Mononuclear cell (primary cell): ENCODE data around the gene AMPH. TPM values are rescaled to one million over a fixed set of nuclear protein-coding genes. Genes with fewer than 3 reads are reported as not detected.

Experiments used
- H3K27me3 ChIP-seq: 2 replicates; pipeline ENCODE4 v1.6.0; 2011; ENCODE audit warnings: low read length, control low read depth; ENCODE audit not compliant: insufficient read depth
- H3K4me1 ChIP-seq: 2 replicates; pipeline ENCODE4 v1.5.1; 2011; ENCODE audit warnings: mild to moderate bottlenecking, low read length, control low read depth; ENCODE audit not compliant: insufficient read depth
- H3K4me3 ChIP-seq: 2 replicates; pipeline ENCODE4 v1.5.1; 2011; ENCODE audit warnings: mild to moderate bottlenecking, low read length, moderate library complexity
- H3K9me3 ChIP-seq: 2 replicates; pipeline ENCODE4 v1.5.1; 2011; ENCODE audit warnings: low read depth, mild to moderate bottlenecking, control low read depth, low read length
- total RNA-seq: library from RNA; depleted of rRNA; stranded (reverse); fragments of >200 nt; gene quantifications from one replicate; pipeline ENCODE4 v1.2.3, GENCODE V29; 2012

Gene AMPH
- total RNA-seq, 1 donor, result 0.10 TPM

DNA sequence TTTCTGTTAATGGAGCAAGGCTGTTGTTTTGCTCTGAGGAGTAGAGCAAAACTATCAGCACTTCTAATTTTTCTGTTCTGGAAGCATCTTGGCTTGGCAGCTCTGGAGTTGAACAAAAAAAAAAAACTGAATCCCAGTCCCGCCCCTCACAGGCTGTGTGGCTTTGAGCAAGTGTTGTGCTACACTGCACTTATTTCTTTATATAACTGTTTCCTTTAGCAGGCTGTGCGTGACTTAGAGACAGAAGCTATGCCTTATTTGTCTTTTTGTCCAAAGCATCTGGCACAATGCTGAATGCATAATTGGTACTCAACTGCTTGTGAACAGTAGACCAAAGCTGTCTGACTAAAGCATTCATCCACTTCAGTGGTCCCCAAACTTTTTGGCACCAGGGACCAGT is 96.1 kb downstream of the AMPH start:
- H3K4me1 ChIP-seq, result no peaks in the 10 kb centered on the region
- no peaks in the 10 kb centered on the region for H3K9me3 ChIP-seq

DNA sequence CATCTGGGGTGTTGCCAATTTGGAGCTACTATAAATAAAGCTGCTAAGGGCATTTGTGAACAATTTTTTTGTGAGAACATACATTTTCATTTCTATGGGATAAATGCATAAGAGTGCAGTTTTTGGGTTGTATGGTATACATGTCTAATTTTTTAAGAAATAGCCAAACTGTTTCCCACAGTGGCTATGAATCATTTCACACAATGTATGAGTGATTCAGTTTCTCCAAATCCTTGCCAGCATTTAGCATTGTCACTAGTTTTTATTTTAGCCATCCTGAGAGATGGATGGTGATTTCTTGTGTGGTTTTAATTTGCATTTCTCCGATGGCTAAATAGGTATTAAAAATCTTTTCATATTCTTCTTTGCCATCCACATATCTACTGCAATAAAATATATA is 105.3 kb downstream of the AMPH start:
- no peaks in the 10 kb centered on the region for H3K4me1 ChIP-seq
- no peak overlapping the region for H3K4me3 ChIP-seq
- no peaks in the 10 kb centered on the region for H3K27me3 ChIP-seq
- H3K9me3 ChIP-seq, result no peaks in the 10 kb centered on the region

More for the DNA sequence above, 96.1 kb downstream of the AMPH start:
- Histone ChIP-seq H3K27me3 (peaks cover 3% of the 10 kb centered on the region), H3K4me3 (no peak overlapping the region)

DNA sequence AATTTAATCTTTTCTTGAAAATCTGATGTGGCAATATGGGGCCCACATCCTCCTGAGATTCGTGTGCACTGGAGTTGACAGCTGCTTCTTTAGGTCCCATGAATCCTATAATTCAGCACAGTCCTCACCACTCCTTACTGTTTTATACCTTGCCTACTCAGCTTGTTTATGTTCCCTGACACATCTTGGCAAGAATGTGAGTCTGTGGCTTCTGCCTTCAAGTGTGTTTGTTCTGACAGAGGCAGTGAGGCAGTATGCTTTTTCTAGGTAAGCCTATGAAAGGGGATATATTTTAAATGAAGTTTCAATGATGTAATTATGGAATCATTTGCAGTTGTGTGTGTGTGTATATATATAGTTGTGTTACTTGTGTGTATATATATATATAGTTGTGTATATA is 106.4 kb downstream of the AMPH start:
- Histone ChIP-seq H3K27me3 (no peaks in the 10 kb centered on the region), H3K9me3 (no peaks in the 10 kb centered on the region), H3K4me1 (no peaks in the 10 kb centered on the region), H3K4me3 (no peak overlapping the region)

DNA sequence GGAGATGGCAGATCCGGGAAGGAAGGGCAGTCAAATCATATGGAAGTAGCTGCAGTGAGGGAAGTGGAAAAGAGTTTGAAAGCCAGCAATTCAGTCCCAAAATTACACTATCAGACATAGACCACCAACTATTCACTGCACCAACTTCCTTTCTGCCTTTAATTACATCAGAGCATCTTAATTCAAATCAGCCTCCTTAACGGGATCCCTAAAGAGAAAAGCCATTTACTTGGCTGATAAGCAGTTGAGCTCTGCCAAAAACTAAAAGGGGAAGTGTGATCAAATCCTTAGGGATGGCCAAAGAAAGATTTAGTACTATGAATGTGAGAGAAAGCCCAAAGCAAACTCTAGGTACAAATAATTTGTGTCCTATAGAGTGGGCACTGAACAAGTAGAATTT is 110.4 kb downstream of the AMPH start:
- no peaks in the 10 kb centered on the region for H3K4me1 ChIP-seq
- H3K9me3 ChIP-seq, result no peaks in the 10 kb centered on the region

DNA sequence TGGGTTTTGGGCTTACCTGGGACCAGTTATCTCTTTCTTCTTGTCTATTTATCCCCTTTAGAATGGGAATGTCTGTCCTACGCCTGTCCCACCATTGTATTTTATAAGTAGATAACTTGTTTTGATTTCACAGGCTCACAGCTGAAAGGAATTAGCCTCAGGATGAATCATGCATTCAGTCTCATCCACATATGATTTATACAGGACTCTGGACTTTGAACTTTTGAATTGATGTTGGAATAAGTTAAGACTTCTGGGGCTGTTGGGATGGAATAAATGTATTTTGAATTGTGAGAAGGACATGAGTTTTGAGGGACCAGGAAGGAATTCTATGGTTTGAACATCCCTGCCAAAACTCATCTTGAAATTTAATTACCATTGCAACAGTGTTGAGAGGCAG is 112.6 kb downstream of the AMPH start:
- no peak overlapping the region for H3K4me3 ChIP-seq
- no peaks in the 10 kb centered on the region for H3K9me3 ChIP-seq
- H3K4me1 ChIP-seq, result no peaks in the 10 kb centered on the region
- no peaks in the 10 kb centered on the region for H3K27me3 ChIP-seq

More for the DNA sequence above, 110.4 kb downstream of the AMPH start:
- Histone ChIP-seq H3K4me3 (no peak overlapping the region), H3K27me3 (no peaks in the 10 kb centered on the region)

DNA sequence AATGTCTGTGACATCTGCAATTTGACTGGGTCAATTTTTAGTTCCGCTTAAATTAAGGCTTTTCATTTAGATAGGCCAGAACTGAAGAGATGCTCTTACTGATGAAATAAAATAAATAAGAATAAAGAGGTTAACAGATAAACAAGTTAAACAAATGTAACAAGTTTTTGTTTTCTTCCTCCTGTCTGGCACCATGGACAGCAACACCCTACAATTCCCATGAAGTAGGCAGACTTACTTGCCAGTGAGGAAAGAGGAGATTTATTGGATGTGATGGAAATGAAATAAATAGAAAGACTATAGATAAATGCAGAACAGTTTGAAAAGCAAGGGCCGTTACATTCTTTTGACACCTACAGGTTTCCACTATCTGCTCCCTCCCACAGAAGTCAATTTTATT is 118.5 kb downstream of the AMPH start:
- no peak overlapping the region for H3K4me3 ChIP-seq
- H3K9me3 ChIP-seq, result no peaks in the 10 kb centered on the region
- H3K4me1 ChIP-seq, result no peaks in the 10 kb centered on the region
- no peaks in the 10 kb centered on the region for H3K27me3 ChIP-seq

DNA sequence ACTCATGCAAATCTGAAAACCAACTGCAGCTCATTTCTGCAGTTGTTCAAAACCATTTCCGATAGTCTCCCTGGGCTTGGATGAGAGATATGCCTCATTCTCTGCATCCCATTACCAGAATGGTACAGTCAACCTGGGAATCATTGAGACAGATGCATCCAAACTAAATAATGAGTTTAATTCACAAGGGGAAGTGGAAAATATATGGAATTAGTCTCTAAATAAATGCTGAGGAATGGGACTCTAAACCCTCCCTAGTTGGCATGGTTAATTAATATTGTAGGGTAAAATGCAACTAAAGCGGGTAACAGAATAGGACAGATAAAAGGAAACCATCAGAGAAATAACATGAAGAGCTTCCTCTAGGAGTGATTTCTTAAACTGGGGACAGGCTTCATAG is 118.9 kb downstream of the AMPH start:
- no peak overlapping the region for H3K4me3 ChIP-seq
- no peaks in the 10 kb centered on the region for H3K27me3 ChIP-seq
- no peaks in the 10 kb centered on the region for H3K4me1 ChIP-seq
- no peaks in the 10 kb centered on the region for H3K9me3 ChIP-seq

DNA sequence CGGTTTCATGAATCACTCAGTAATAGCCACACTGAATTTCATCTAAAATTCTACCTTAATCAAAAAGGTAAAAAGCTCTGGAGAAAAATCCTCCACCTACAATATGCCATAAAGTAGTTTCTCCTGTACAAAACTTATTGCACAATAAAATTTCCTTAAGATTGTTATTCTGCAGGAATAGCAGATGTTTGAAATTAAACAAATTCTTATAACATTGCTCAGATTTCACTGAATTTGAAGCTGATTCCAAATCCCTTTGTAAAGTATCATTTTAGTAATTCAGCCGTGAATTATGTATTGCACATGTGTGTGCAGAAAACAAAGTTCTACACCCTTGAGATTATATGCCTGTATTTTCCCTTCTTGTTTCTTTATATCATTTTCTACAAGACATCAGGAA is 123.8 kb downstream of the AMPH start:
- H3K4me1 ChIP-seq, result no peaks in the 10 kb centered on the region
- H3K4me3 ChIP-seq, result no peak overlapping the region
- H3K27me3 ChIP-seq, result peaks cover 4% of the 10 kb centered on the region
- H3K9me3 ChIP-seq, result no peaks in the 10 kb centered on the region

DNA sequence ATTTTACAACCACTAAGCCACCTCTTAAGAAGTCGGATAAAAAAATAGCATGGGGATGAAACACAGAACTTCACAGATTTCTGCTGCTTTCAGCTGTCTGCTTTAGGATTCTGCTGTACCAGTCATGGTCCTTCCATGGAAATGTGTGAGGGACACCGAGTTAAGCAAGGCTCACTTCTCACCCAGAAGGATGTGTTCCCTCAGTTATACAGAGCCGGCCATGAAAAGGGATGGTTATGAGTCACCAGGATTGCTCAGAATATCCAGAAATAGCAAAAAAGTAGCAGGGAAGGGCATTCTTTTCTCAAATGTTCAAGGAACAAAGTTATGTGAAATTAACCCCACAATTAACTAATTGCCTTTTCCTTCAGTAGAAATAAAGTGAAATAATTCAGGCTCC is 124.4 kb downstream of the AMPH start:
- peaks cover 4% of the 10 kb centered on the region for H3K27me3 ChIP-seq
- H3K9me3 ChIP-seq, result no peaks in the 10 kb centered on the region
- no peak overlapping the region for H3K4me3 ChIP-seq
- no peaks in the 10 kb centered on the region for H3K4me1 ChIP-seq

DNA sequence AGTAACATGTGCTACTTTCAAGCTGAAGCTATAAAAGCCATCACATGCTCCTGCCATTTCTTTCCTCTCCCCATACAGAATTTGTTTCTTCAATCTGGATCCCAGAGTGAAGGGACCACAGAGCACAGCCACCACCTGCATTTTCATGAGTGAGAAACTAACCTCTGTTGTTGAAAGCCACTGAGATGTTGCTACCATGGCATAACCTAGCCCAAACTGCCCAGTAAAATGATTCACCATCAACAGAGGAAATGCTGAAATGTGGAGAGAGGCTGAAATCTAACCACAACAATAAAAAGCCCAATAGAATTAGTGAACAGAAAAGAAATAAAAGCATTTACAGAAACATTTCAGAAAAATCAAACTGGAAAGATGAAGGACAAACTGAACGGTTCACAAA is 125.2 kb downstream of the AMPH start:
- no peaks in the 10 kb centered on the region for H3K9me3 ChIP-seq
- H3K4me3 ChIP-seq, result no peak overlapping the region
- H3K4me1 ChIP-seq, result no peaks in the 10 kb centered on the region
- peaks cover 4% of the 10 kb centered on the region for H3K27me3 ChIP-seq

DNA sequence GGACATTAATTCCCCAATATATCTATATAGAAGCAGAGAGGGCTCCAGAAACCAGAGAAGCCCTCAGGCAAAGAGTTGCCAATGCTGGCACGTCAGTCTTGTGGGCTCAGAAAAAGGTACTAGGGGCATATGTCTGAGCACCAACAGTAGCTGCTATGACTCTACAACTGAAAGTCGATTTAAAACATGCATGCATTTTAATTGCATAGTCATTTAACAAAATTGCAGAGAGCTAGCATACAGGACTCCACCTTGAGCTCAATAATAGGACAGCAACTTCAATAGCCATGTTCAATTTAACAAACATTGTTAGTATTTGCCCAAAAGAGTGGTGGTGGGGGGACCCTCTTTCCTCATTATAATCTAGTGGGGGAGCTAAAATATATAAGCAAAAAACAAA is 126.5 kb downstream of the AMPH start:
- Histone ChIP-seq H3K27me3 (peaks cover 4% of the 10 kb centered on the region), H3K9me3 (no peaks in the 10 kb centered on the region), H3K4me1 (no peaks in the 10 kb centered on the region), H3K4me3 (no peak overlapping the region)

DNA sequence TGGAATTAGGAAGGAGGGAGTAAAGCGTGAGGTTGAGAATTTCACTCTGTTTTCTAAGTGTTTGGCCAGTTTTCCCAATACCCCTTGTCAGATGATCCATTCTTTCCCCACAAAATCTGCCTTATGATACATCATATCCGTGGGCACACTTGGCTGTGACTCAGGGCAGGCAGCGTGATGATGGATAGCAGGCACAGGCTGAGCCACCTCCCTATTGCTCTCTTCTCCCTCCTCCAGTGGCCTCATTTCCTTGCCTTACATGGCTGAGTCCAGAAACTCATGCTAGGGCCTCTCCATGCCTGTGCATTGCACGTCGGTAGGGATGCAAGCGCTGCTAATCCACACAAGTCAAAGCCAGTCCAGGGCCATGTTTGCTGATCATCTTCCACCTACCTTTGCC is 128.3 kb downstream of the AMPH start:
- Histone ChIP-seq H3K9me3 (no peaks in the 10 kb centered on the region), H3K27me3 (peaks cover 4% of the 10 kb centered on the region), H3K4me1 (no peaks in the 10 kb centered on the region), H3K4me3 (no peak overlapping the region)

DNA sequence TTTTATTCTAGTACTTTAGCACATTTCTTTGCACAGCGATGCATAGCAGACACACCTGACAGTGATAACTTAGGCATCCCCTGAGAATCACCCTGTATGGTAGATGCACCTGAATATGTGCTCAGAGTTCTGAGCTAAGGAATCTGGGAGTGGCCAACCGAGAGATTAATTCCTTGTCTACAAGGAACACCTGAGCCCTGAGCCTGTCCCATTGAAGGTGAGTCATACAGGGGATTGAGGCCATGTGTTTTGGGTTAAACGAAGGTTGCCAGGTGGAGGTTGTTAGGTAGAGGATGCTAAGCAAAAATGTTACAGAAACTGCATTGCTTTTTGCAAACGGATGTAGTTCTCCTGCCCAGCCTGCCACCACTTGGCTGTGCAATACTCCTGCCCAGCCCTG is 128.9 kb downstream of the AMPH start:
- no peaks in the 10 kb centered on the region for H3K4me1 ChIP-seq
- H3K27me3 ChIP-seq, result peaks cover 4% of the 10 kb centered on the region
- no peak overlapping the region for H3K4me3 ChIP-seq
- no peaks in the 10 kb centered on the region for H3K9me3 ChIP-seq

DNA sequence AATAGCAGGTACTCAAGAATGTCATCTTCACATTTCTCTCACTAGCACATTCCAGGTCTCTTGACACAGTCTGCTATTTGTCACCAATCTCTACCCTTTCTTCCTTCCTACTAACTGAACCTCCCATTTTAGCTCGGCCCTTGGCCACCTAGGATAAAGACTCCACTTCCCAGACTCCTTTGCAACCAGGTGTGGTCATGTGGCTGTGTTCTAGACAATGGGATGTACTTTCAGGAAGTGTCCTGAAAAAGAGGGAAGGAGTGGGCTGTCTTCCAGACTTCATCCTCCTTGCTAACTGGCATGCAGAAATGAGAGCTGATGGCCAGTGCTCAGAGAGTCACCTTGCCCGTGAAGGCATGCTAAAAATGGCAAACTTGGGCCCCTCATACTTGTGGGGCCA is 139.2 kb downstream of the AMPH start:
- H3K4me3 ChIP-seq, result no peak overlapping the region
- H3K27me3 ChIP-seq, result no peaks in the 10 kb centered on the region
- H3K9me3 ChIP-seq, result no peaks in the 10 kb centered on the region
- H3K4me1 ChIP-seq, result no peaks in the 10 kb centered on the region

DNA sequence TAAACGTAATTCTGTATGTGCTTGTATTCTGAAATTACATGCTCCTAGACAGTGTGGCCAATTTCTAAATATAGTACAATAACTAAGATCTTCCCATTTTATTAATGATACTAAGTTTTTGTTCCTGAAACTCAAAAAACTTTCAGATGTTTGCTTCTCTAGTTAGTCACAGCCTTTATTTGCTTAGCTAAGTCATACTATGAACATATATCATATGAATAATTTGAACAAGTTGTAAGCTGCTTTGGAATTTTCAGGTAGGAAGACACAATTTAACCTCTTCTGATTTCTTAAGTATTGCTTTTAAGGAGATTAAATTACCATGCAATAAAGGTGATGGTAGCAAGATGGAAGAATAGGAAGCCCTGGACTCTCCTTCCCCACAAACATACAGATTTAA is 148.7 kb downstream of the AMPH start:
- Histone ChIP-seq H3K4me1 (no peaks in the 10 kb centered on the region), H3K4me3 (no peak overlapping the region), H3K9me3 (peaks cover 4% of the 10 kb centered on the region), H3K27me3 (peaks cover 29% of the 10 kb centered on the region)

DNA sequence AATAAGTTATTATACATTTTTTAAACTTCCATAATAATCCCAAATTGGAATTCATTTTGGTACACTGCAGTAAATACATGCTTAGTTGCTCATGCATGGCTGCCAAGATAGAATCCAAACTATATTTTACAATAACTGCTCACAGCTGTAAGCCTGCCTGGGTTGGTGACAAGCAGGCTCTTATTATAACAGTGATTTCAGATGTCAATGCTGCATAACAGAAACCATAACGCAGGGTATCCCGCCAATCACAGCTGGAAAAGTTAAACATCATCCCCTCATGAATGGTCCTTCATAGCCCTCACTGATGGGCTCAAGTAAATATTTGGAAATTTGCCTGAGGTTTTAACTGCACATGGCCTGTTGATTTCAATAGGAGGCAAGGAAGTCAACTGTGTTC is 149.8 kb downstream of the AMPH start:
- peaks cover 26% of the 10 kb centered on the region for H3K27me3 ChIP-seq
- H3K9me3 ChIP-seq, result peaks cover 4% of the 10 kb centered on the region
- no peak overlapping the region for H3K4me3 ChIP-seq
- H3K4me1 ChIP-seq, result no peaks in the 10 kb centered on the region

DNA sequence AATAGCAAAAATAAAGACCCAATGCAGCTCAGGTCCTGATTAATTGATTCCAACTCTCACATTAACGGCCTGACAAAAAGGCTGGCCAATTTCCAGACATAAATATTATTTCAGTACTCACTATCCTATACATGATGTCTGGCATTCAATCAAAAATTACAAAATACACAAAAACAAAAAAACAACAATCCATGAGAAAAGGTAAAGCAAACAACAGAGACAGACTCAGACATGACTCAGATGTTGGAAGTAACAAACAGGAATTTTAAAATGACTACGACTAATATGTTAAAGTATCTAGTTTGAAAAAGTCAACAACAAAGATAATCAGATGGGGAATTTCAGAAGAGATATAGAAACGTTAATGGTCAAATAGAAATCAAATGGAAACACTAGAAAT is 152.8 kb downstream of the AMPH start:
- peaks cover 10% of the 10 kb centered on the region for H3K27me3 ChIP-seq
- H3K4me3 ChIP-seq, result no peak overlapping the region
- peaks cover 2% of the 10 kb centered on the region for H3K9me3 ChIP-seq
- no peaks in the 10 kb centered on the region for H3K4me1 ChIP-seq
